ENCODE data around the gene GSG1L.

GSG1L gene

GRCh38 chr16:27969574-27969973 is 93.9 kb downstream of the GSG1L start:
- H3K4me3 ChIP-seq (ENCODE audit: low read depth, low read length), result no peak overlapping the region
- no peak for DNase-seq (ENCODE audit: low read depth)
- TF ChIP-seq, protein P1, sequence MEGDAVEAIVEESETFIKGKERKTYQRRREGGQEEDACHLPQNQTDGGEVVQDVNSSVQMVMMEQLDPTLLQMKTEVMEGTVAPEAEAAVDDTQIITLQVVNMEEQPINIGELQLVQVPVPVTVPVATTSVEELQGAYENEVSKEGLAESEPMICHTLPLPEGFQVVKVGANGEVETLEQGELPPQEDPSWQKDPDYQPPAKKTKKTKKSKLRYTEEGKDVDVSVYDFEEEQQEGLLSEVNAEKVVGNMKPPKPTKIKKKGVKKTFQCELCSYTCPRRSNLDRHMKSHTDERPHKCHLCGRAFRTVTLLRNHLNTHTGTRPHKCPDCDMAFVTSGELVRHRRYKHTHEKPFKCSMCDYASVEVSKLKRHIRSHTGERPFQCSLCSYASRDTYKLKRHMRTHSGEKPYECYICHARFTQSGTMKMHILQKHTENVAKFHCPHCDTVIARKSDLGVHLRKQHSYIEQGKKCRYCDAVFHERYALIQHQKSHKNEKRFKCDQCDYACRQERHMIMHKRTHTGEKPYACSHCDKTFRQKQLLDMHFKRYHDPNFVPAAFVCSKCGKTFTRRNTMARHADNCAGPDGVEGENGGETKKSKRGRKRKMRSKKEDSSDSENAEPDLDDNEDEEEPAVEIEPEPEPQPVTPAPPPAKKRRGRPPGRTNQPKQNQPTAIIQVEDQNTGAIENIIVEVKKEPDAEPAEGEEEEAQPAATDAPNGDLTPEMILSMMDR (IDR thresholded peaks at IDR 0.05; ENCODE audit: control insufficient read depth, extremely low read depth, insufficient read depth), result no peak

DNA sequence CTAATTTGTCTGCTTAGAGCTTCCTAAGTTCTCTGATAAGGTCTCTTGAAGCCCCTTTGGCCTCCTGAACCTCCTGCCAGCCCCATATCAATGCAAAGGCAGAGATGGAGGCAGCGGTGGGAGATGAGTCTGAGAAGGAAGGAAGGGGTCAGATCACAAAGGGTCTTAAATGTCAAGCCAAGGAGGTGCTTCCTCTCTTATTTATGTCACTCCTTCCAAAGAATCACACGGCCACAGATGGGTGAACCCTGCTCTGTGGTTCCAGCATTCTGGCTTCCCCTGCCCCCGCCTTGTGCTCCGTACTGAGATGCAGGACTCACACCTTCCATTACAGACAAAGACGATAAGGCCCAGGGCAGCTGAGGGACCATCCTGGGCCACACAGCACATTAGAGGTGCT is 96.3 kb downstream of the GSG1L start:
- TF ChIP-seq, protein P1 (IDR thresholded peaks at IDR 0.05; ENCODE audit: control insufficient read depth, extremely low read depth, insufficient read depth), result no peak
- no peak for DNase-seq (ENCODE audit: low read depth)
- H3K4me3 ChIP-seq (ENCODE audit: low read depth, low read length), result no peak overlapping the region

DNA sequence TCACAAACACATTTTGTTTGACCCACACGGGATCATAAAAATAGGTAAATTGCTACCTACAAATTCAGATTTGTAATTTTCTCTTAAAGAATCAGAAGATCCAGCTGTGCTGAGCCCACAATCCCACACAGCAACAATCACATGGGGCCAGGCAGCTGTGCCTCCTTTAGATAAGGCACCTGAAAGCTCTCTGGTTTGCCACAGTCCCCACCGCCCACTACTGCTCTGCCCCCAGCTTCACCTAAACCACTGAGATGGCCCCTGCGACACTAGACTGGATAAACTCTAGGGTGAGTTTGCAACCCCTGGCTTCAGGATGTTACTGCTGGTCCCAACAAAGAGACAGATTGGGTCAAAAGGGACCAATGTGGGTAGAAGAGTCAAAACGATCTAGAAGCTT is 96.8 kb downstream of the GSG1L start:
- H3K4me3 ChIP-seq (ENCODE audit: low read depth, low read length), result no peak overlapping the region
- DNase-seq (ENCODE audit: low read depth), result no peak
- TF ChIP-seq, protein P1 (IDR thresholded peaks at IDR 0.05; ENCODE audit: control insufficient read depth, extremely low read depth, insufficient read depth), result no peak

GRCh38 chr16:27965801-27966200 is 97.7 kb downstream of the GSG1L start:
- TF ChIP-seq, protein P1 (IDR thresholded peaks at IDR 0.05; ENCODE audit: control insufficient read depth, extremely low read depth, insufficient read depth), result no peak
- no peak for DNase-seq (ENCODE audit: low read depth)
- H3K4me3 ChIP-seq (ENCODE audit: low read depth, low read length), result no peak overlapping the region

- H3K4me3 ChIP-seq (ENCODE audit: low read depth, low read length), result no peak overlapping the region
- no peak for DNase-seq (ENCODE audit: low read depth)
- TF ChIP-seq, protein P1 (IDR thresholded peaks at IDR 0.05; ENCODE audit: control insufficient read depth, extremely low read depth, insufficient read depth), result no peak
These were observed 100.0 kb downstream of the GSG1L start for GRCh38 chr16:27963471-27963965.

DNA sequence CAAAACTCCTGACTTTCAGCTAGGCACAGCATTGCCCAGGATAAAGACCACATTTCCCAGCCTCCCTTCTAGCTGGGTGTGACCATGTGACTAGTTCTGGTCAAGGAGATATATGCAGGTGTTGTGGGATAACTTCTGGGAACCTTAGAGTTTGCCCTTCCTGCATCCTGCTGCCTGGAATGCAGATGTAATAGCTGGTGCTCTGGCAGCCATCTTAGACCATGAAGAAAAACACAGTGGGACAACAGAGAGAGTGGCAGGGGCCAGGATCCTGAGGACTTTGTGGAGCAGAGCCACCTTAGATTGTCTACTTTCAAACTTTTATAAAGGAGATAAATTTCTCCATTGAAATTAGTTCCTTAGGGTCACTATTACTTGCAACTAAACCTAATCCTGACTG is 101.3 kb downstream of the GSG1L start:
- H3K4me3 ChIP-seq (ENCODE audit: low read depth, low read length), result no peak overlapping the region
- TF ChIP-seq, protein P1 (IDR thresholded peaks at IDR 0.05; ENCODE audit: control insufficient read depth, extremely low read depth, insufficient read depth), result no peak
- DNase-seq (ENCODE audit: low read depth), result no peak

DNA sequence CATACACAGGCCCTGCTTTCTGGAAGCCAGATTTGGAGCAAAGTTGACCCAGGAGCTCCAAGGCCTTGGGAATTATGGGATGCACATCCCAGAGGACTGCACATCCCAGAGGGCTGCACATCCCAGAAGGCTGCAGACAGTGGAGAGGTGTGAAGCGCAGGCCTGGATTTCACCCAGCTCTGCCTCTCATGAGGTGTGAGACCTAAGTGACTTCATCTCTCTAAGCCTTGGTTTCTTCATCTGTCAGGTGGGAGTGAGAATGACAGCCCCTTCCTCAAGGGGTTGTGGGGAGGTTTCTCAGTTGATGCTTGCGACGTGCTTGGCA is 102.3 kb downstream of the GSG1L start:
- DNase-seq (ENCODE audit: low read depth), result no peak
- TF ChIP-seq, protein P1 (IDR thresholded peaks at IDR 0.05; ENCODE audit: control insufficient read depth, extremely low read depth, insufficient read depth), result no peak
- no peak overlapping the region for H3K4me3 ChIP-seq (ENCODE audit: low read depth, low read length)
